Skin of body (tissue), 2 donors: ENCODE results near the gene GCH1. TPM values are rescaled to one million over a fixed set of nuclear protein-coding genes. Genes with fewer than 3 reads are reported as not detected.

ENCODE experiments used
- DNase-seq: peaks from one replicate; lab custom pipeline; 2025; lab: John Stamatoyannopoulos, UW
- total RNA-seq: library from RNA; depleted of rRNA; stranded (reverse); fragments of >200 nt; gene quantifications from one replicate; pipeline ENCODE4 v1.2.3, GENCODE V29; 2014

The GCH1 gene
- total RNA-seq, 1 donor from 2014 or later = 3.5 TPM

DNA sequence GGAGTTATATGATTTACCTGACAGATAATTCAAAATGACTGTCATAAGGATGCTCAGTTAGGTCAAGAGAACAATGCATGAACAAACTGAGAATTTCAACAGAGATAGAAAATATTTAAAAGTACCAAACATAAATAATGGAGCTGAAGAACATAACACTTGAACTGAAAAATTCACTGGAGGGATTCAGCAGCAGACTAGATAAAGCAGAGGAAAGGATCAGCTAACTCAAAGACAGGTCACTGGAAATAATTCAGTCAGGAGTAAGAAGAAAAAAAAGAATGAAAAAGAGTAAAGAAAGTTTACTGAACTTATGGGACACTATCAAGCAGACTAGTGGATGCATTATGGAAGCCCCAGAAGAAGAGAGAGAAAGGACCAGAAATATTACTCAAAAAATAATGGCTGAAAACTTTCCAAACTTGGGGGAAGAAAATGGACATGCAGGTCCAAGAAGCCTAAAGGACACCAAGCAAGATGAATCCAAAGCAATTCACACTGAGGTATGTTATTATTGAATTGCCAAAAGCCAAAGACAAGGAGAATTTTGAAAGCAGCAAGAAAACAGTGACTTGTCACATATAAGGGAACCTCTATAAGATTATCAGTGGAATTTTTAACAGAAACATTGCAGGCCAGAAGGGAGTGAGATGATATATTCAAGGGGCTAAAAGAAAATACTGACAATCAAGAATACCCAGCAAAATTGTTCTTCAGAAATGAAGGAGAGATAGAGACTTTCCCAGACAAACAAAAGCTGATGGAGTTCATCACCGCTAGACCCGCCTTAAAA lies 78.7 kb downstream of the GCH1 start:
- no peak for DNase-seq

DNA sequence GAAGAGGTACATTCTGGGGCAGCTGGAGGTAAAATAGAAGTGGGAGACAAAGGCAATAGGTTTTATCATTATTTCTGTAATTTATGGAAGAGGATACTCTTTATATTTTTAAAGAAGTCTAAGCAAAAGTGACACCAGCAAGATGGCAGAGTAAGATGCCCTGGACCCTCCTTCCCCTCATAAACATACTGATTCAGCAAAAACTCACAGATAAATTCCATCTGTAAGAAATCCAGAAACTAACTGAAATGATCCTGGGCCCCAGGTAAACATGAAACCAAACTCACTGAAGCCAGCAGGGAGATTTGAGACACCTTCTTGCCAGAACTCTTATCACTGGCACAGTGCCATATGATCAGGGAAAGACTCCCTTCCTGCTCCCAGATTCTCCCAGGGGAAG lies 79.9 kb downstream of the GCH1 start:
- DNase-seq = no peak

DNA sequence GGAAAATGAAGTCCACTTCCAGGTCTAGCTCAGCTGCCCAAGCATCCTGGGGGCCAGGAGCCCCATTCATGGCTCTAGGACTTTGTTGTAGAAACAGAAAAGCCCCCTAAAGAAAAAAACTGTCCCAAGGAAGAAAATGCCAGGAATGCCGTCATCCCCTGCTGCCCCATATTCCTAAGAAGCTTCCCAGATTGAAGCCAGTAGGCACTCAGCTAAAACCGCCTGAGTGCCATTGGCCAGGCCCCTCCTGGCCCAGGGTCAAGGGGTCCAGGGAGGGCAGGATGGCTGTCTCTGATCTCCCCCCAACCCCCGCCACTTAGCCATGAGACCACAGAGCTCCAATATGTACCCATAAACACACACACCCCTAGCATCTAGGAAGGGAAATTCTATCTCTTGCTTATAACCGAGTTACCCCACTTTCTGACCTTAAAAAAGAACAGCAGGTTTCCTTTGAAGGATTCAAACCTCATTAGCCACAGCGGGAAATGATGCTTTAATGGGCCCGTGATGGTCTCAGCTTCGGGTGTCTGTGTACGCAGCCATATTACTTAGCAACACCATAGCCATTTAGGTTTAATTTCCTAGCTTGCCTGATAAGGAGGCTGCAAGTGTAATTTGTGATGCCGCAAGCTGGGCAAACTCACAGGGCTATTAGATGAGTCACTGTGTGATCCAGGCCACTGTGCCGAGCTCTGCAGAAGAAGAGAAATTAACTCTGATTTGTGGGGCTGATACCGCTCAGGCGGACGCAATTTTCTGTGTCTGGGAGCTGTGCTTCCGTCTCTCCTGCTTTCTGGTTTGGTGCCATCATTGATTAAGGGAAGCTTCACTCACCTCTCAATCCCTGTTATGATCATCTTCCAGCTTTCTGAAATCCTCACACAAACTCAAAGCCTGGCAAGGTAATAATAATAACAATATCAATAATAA lies 84.2 kb downstream of the GCH1 start:
- DNase-seq = no peak

DNA sequence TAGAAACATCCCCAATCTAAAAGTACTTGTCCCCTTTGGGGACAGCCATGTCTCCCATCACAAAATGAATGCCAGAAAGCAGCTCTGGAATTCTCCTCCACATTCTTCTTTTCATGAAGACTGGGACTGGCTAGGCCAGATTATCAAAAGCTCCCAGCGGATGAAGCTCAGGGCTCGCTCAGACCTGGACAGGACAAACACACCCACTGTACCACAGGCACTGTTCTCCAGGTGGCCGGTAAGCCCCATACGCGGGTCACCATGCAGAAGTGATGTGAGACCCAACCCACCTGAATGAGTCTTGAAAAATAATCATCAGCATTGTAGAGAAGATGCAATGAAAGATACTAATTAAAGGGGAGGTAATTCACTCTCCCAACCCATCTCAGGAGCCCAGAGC lies 85.1 kb downstream of the GCH1 start:
- DNase-seq = no peak

DNA sequence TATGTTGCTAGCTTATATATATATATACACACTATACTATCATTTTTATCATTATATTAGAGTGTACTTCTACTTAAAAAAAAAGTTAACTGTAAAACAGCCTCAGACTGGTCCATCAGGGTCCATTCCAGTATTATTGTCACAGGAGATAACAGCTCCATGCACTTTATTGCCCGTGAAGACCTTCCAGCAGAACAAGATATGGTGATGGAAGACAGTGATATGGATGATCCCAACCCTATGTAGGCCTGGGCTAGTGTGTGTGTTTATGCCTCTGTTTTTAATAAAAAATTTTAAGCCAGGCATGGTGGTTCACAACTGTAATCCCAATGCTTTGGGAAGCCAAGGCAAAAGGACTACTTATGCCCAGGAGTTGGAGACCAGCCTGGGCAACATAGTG lies 86.2 kb downstream of the GCH1 start:
- DNase-seq = no peak

DNA sequence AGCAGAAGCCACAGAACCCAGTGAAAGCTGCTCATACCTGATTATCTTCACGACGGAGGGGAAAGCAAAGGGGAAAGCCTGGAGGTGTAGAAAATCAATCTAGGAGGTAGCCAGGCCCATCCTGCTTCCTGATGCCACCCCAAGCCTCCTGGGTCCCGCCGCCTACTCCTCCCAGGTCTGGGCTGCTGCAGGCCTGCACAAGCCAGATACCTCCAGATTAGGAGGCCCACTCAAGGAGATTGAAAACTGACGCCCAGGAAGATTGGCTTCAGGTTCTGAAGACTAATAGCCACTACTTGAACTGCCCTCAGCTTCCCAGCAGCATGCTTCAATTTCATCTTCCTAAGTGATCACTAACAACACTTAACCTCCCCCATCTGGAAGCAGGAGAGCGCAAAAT lies 87.1 kb downstream of the GCH1 start:
- no peak for DNase-seq

DNA sequence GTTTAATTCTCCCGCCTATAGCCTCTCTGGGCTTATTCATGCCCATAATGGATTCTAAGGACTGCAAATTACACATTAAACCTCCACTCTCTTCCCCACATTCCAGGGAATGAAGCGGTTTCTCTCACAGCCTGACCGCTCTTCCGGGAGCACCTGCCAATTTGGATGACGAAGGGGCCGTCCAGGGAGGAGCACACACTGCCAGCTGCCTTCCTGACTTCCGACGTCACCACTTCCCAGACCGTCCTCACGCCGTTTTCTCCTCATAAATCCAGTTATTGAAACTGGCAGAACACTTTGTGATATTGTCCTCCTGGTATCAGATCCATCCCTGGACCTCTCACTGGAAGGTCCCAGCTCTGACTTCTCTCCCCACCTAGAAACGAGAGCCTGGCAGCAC lies 87.6 kb downstream of the GCH1 start:
- no peak for DNase-seq

DNA sequence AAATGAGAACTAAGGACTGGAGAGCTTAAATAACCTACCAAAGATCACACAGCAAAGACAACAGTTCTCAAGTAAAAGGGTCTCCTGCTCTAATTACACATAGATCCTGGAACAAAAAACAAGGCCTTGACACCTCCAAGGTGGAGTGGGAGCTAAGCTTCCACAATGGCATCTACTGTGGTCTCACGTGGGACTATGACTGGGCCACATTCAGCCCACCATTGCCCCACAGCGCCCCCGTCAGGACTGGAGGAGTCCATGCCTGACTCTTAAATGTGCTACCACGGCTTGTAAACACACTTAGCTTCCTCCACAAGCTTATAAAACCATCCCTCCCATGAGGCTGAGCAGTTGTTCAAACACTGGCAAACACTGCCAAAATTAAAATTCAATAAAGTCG lies 88.5 kb downstream of the GCH1 start:
- no peak for DNase-seq

DNA sequence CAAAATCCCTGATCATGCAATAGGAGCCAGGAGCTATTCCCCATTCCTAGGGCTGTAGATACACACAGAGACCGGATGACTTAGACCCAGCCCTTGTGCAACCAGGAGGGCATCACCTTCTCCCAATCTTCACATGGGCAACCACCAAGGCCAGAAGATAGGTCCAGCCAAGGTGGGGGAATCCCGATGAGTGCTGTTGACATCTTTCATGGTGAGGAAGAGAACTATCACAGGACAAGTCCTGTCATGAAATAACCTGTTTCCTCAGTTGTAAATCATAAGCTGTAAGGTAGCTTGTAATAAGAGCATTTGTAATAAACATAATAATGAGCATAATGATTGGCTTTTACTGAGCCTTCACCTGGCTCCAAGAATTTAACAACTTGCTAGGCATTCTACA lies 89.5 kb downstream of the GCH1 start:
- no peak for DNase-seq

DNA sequence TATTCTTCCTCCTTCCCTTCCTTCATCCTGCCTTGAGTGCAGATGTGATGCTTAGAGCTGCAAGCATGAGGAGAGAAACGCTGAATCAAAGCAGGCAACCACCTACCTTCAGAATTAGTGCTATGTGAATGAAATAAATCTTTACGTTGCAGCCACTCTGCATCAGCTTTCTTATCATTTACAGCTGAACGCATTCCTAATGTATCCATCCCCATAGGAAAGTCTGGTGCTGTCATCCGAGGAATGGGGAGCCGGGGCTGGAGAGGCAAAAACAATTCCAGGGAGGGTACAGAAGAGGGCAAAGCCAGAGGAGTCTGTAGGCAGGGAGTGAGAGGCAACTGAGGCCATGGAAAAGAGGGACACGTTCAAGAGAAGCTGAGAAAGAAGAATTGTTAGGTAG lies 90.0 kb downstream of the GCH1 start:
- DNase-seq = no peak

DNA sequence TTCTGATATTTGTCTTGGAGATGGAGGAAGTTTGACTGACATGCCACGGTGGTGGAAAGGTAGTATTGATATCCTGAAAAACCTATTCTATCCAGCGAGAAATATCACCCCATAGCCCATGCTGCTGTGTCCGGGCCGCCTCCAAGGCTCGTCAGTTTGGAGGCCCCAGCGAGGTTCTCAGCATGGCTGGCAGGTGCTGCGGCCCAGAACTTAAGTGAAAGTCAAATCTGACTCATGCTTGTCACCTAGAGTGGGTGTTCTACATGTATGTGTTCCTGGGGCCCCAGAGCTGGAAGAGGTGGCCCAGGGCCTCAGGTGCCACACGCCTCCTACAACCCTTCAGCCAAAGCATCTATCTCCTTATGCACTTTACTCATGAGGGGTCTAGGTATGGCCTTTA lies 92.9 kb downstream of the GCH1 start:
- DNase-seq = no peak

DNA sequence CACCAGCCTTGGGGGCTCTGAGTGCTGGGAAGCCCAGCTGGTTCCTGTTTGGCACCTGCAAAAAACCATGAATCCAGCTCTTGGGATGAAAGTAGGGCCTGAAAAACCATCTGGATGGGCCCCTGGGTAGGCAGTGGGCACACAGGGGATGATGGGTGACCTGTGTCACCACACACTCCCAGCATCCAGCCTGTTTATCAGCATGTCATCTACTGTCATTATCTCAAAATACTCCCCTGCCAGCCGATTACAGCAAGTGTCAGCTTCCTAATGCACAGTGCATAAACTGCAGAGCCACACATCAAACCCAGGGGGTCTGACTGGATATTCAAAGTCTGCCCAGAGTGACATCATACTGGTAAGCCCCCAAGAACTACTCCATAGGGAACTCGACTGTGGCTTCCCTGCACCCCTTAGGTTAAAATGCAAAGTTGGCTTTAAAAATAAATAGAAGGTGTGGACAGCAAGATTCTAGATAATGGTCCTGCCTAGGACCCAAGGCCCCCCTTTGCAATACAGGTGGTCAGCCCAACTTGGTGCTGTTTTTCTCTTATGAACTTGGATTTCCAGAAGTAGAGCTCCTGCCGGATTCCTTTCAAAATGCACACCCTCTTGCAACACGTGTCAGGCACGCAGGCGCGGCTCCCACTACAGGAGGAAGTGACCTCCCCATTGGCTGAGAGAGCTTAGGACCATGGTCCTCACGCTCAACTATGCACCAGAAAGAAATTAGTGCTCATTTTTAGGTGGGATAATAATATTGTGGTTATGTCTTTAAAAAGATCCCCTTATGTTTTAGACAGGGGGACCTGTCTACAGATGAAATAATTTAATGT lies 94.1 kb downstream of the GCH1 start:
- DNase-seq = no peak

DNA sequence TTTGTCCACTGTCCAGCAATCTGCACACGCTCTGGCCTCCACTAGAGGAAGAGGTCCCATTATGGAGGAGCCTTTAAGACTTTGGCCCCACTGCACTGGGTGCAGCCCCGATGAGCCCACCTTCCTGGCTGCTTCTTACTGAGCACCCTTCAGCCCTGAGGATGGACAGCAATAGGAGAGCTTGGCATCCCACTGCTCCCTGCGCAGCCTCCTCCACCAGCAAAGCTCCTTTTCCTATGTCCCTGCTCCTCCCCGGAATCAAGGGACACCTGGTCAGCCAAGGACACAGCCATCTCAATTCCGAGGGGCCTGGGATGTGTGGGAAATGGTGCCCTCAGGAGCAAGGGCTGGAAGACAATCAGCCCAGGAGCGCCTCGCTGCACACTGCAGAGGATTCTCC lies 94.7 kb downstream of the GCH1 start:
- DNase-seq = no peak

DNA sequence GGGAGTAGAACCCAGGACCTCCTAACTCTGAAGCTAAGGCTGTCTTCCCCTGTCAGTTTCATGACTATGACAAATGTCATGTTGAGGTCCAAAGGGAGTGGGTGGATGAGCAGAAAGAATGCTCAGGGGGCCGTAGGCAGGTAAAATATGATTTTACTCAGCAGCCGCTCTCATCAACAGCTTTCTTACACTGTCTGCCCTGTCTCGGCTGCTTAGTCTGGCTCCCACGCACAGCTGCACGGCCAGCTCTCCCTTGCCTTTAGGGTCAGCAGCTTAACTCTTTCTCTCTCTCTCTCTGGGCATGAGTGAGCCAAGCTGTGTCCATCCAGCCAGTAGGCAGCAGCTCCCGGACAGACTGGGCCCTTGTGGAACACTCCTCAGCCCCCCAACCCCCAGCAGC lies 95.2 kb downstream of the GCH1 start:
- no peak for DNase-seq

DNA sequence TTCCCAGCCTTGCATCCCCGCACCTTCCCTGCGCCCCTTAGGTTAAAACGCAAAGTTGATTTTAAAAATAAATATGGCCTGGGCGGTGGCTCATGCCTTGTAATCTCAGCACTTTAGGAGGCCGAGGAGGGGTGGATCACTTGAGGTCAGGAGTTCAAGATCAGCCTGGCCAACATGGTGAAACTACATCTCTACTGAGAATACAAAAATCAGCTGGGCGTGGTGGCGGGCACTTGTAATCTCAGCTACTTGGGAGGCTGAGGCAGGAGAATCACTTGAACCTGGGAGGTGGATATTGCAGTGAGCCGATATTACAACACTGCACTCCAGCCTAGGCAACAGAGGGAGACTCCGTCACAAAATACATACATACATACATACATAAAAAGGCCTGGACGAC lies 96.0 kb downstream of the GCH1 start:
- DNase-seq = no peak

DNA sequence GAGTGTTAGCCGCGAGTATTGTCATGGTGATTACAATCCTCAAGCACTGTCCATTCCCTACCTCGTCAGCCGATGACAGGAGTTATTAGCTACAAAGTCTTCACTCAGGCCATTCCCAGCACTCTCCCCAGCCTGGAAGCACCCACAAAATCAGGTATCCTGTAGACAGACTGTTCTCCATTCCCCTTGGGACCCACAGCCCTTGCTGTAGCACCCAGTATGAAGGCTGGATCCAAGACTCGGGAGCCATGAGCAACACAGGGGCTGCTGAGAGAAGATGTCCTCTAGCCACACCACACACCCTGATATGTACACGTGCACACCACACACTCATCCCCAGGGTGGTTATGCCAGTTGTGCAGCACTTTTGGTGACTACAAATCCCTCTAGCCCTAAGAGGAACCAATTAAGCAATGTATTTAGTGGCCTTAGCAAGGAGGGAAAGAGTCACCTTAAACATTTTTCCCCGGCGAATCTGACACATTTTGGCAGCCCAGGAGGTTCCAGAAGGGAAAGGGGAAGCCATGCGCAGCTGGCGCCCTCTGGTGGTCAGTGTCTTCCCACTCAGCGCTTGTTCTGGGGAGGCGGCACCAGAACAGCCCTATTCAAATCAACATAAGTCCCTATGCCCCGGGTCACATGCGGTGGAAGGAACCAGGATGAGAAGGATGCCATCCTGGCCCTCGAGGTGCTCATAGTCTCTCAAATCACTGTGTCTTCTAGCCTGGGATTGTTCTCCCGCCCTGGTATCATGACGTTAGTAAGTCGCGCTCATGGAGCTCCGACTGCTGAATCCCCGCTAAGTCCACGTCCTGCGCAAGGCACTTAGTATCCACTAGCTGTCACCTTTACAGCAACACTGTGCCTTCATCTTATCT lies 96.9 kb downstream of the GCH1 start:
- DNase-seq = peak; percentile 26

DNA sequence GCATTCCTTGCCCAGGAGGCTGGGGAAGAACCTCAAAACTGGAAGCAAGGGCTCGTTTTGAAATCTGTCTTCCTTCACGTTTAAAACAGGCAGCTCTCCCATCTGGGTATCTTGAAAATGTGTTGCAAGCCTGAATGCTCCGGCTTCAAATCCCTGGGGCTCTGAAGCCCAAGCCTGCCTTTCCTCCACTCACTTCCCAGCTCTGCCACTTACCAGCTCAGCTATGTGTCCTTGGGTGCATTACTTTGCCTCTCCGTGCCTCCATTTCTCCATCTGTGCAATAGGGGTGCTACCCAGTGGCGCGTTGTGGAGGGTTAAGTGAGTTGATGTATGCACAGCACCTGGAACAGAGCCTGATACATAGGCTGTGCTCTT lies 97.6 kb downstream of the GCH1 start:
- DNase-seq = no peak

DNA sequence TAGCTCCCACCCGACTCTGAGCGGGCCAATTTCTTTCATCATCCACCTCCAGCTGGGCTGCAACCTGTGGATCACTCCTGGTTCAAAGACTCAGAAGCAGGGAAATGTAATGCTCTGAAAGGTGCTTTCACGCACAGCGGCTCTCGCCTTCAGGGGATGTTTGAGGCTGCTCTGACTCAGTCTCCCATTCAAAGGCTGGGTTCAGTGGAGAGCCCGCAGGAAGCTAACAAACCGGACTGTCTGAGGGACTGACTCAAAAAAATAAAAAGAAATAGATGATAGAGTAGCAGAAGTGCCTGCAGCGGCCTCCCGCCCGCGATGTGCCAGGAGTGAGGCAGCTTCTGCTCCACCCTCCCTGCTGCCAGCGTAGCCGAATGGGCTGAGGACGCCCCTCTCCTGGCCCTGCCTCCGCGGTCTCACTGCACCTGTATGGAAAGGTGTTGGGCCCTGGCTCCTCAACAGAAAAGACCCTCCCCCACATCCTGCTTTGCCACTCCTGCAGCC lies 98.0 kb downstream of the GCH1 start:
- DNase-seq = no peak

DNA sequence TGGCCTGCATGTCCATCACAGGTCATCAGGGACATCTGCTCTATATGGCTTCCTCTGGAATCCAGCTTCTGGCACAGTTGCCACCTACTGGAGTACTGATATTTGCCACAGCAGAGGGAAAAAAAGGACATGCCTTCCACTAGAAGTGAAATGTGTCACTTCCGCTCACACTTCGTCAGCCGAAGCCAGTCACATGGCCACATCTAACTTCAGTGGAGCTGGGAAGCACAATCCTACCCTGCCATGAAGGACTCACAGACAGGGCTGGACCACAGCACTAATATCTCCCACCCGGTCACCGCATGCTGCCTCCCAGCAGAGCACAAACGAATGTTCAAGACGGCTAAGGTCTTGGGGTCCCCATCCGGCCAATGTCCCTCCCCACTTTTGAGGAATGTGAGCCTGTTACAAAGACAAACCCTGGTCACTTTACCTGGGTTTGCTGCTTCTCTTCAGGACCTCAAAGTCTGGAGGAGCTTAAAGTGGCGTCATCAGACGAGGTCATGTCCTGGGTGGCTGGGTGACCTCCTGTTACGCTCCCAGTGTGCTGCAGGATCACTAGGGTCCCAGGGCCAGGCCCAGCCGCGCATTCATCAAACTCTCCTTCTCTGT lies 98.6 kb downstream of the GCH1 start:
- DNase-seq = no peak

DNA sequence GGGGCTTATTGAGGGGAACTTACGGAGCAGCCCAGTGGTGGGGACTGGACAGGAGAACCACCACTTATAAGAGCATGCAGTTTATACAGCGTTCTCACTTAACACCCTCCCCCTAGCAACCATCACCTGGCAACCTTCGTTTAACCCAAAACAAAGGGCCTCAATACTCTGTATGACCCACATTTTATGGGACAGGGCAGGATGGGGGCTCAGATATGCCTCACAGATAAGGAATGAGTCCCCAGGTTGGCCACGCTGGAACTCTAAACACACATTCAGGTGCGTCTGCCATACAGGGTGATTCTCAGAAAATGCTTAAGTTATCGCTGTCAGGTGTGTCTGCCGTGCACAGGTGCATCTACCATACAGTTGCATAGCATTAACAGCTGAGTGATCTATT lies 99.2 kb downstream of the GCH1 start:
- DNase-seq = no peak
